HCT116 (cell line): ENCODE data around the gene PRKAG2. TPM values are rescaled to one million over a fixed set of nuclear protein-coding genes. Genes with fewer than 3 reads are reported as not detected.

Experiments used
- ATAC-seq: fragments of 200-7000 bp; cut with Tn5 transposase; 2 replicates; pipeline ENCODE4 v1.9.1; 2020; ENCODE audit warnings: mild to moderate bottlenecking, moderate library complexity
- BruUV-seq: library from RNA; stranded (reverse); fragments of 400-500 nt; replicated peaks from 2 replicates; lab custom pipeline; 2021; lab: Mats Ljungman, UMichigan
- CTCF ChIA-PET: fragments of 300-600 bp; sonication (Branson Sonifier 250); formaldehyde crosslinking; loops from one replicate; lab custom pipeline; 2021; ENCODE audit warnings: antibody characterized with exemption; lab: Charles Lee
- POLR2A ChIA-PET: fragments of 300-600, 350-600 bp; sonication (Branson Sonifier 250); formaldehyde crosslinking; loops from one replicate; lab custom pipeline; 2021; ENCODE audit warnings: antibody characterized with exemption; lab: Charles Lee
- RAD21 ChIA-PET, 2 experiments: fragments of 300-600 bp; sonication (Branson Sonifier 250); formaldehyde crosslinking; loops; one replicate each; lab custom pipeline; 2023; ENCODE audit warnings: low total read pairs in 2 of 2; ENCODE audit not compliant: uncharacterized antibody in 2 of 2, unreplicated experiment in 2 of 2, low non-redundant PET in 1 of 2; lab: Charles Lee
- DNase-seq: peaks from one replicate; pipeline ENCODE4 v3.0.0-alpha.2; 2010; ENCODE audit warnings: low read depth, low spot score
- H2AFZ ChIP-seq: fragments of 200-600 bp; shearing (Covaris generic), sonication (generic); 2 replicates; pipeline ENCODE4 v1.6.1; 2017; ENCODE audit warnings: low read depth, mixed run types, mixed read lengths, antibody characterized with exemption, low read length; ENCODE audit not compliant: poor library complexity, severe bottlenecking
- H3K27ac ChIP-seq: 2 replicates; pipeline ENCODE4 v1.5.1; 2012; ENCODE audit warnings: low read depth, low read length
- H3K27me3 ChIP-seq: fragments of 200-600 bp; sonication (generic); 2 replicates; pipeline ENCODE4 v1.6.1; 2016; ENCODE audit warnings: mixed run types, low read length, mixed read lengths; ENCODE audit not compliant: insufficient read depth
- H3K36me3 ChIP-seq, 2 experiments: fragments of 200-500 bp in 1 of 2; fragments of 200-600 bp in 1 of 2; sonication (Bioruptor generic) in 1 of 2; sonication (generic) in 1 of 2; 2 replicates each; pipeline versions ENCODE4 v1.5.1 to v1.6.1; 2014 to 2016; ENCODE audit warnings: low read length in 2 of 2, inconsistent platforms in 1 of 2, mixed read lengths in 1 of 2, mixed run types in 1 of 2; ENCODE audit not compliant: insufficient read depth in 2 of 2, control insufficient read depth in 1 of 2
- H3K4me1 ChIP-seq, 2 experiments: fragments of 200-600 bp in 1 of 2; sonication (generic) in 1 of 2; 2 replicates each; pipeline versions ENCODE4 v1.5.1 to v1.6.1; 2012 to 2017; ENCODE audit warnings: low read length in 2 of 2, inconsistent platforms in 1 of 2, mild to moderate bottlenecking in 1 of 2, mixed read lengths in 1 of 2, mixed run types in 1 of 2, moderate library complexity in 1 of 2; ENCODE audit not compliant: insufficient read depth in 2 of 2, control insufficient read depth in 1 of 2
- H3K4me2 ChIP-seq: fragments of 200-600 bp; sonication (generic); 2 replicates; pipeline ENCODE4 v1.6.1; 2017; ENCODE audit warnings: mixed run types, low read length, mixed read lengths
- H3K4me3 ChIP-seq, 2 experiments: fragments of 200-600 bp in 1 of 2; sonication (generic) in 1 of 2; replicated peaks in 1 of 2; 2 replicates each; pipeline ENCODE4 v1.5.1; 2011 to 2016; ENCODE audit warnings: low read length in 2 of 2, control low read depth in 1 of 2, low read depth in 1 of 2, mild to moderate bottlenecking in 1 of 2, mixed read lengths in 1 of 2, mixed run types in 1 of 2
- H3K79me2 ChIP-seq: fragments of 200-600 bp; sonication (generic); 2 replicates; pipeline ENCODE4 v1.6.1; 2017; ENCODE audit warnings: mild to moderate bottlenecking, mixed run types, low read length, moderate library complexity, mixed read lengths; ENCODE audit not compliant: insufficient read depth
- H3K9ac ChIP-seq: fragments of 200-600 bp; sonication (generic); 2 replicates; pipeline ENCODE4 v1.6.1; 2016; ENCODE audit warnings: low read length, mixed read lengths
- H3K9me2 ChIP-seq: fragments of 200-600 bp; sonication (generic), shearing (Covaris generic); 2 replicates; pipeline ENCODE4 v1.6.1; 2017; ENCODE audit warnings: mixed run types, mild to moderate bottlenecking, moderate library complexity; ENCODE audit not compliant: insufficient read depth
- H3K9me3 ChIP-seq, 2 experiments: fragments of 200-500 bp in 1 of 2; fragments of 200-600 bp in 1 of 2; sonication (Bioruptor generic) in 1 of 2; sonication (generic) in 1 of 2; 2 replicates each; pipeline ENCODE4 v1.6.1; 2014 to 2017; ENCODE audit warnings: low read length in 2 of 2, mixed read lengths in 2 of 2, inconsistent platforms in 1 of 2, low read depth in 1 of 2, mild to moderate bottlenecking in 1 of 2, mixed run types in 1 of 2, moderate library complexity in 1 of 2; ENCODE audit not compliant: control insufficient read depth in 1 of 2, insufficient read depth in 1 of 2
- H4K20me1 ChIP-seq: fragments of 200-600 bp; sonication (generic), shearing (Covaris generic); 2 replicates; pipeline ENCODE4 v1.6.1; 2017; ENCODE audit warnings: mixed run types, mild to moderate bottlenecking, moderate library complexity; ENCODE audit not compliant: insufficient read depth
- CBX3 ChIP-seq: IDR thresholded peaks from 2 replicates; pipeline ENCODE4 v1.6.1; 2012; ENCODE audit warnings: low read depth
- CEBPB ChIP-seq: IDR thresholded peaks from 2 replicates; pipeline ENCODE4 v1.6.1; 2012; ENCODE audit warnings: low read depth
- EGR1 ChIP-seq: IDR thresholded peaks from 2 replicates; pipeline ENCODE4 v1.6.1; 2012; ENCODE audit warnings: low read depth
- ELF1 ChIP-seq: IDR thresholded peaks from 2 replicates; pipeline ENCODE4 v1.6.1; 2012; ENCODE audit warnings: low read depth, borderline replicate concordance
- EZH2 ChIP-seq: fragments of 200-600 bp; sonication (generic); IDR thresholded peaks from 2 replicates; pipeline ENCODE4 v1.6.1; 2017; ENCODE audit warnings: antibody characterized with exemption, mixed run types
- EZH2phosphoT487 ChIP-seq: fragments of 200-600 bp; IDR thresholded peaks from 2 replicates; pipeline ENCODE4 v1.6.1; 2018; ENCODE audit warnings: antibody characterized with exemption, borderline replicate concordance
- FOSL1 ChIP-seq: IDR thresholded peaks from 2 replicates; pipeline ENCODE4 v1.6.1; 2012; ENCODE audit warnings: low read depth
- POLR2A ChIP-seq: IDR thresholded peaks from 2 replicates; pipeline ENCODE4 v1.7.0; 2011; ENCODE audit warnings: borderline replicate concordance; ENCODE audit not compliant: insufficient read depth, insufficient read length; ENCODE audit errors: extremely low read depth
- POLR2AphosphoS5 ChIP-seq: IDR thresholded peaks from 2 replicates; pipeline ENCODE4 v1.6.1; 2011; ENCODE audit warnings: mild to moderate bottlenecking, low read depth, low read length, moderate library complexity
- RAD21 ChIP-seq: IDR thresholded peaks from 2 replicates; pipeline ENCODE4 v1.6.1; 2012; ENCODE audit warnings: low read depth, mild to moderate bottlenecking
- SIN3A ChIP-seq: IDR thresholded peaks from 2 replicates; pipeline ENCODE4 v1.6.1; 2012; ENCODE audit warnings: low read depth
- SP1 ChIP-seq: IDR thresholded peaks from 2 replicates; pipeline ENCODE4 v1.6.1; 2012; ENCODE audit warnings: low read depth
- SRF ChIP-seq: IDR thresholded peaks from 2 replicates; pipeline ENCODE4 v1.6.1; 2012; ENCODE audit warnings: low read depth
- TCF7L2 ChIP-seq: IDR thresholded peaks from 2 replicates; pipeline ENCODE4 v1.7.0; 2011; ENCODE audit warnings: borderline replicate concordance, inconsistent platforms; ENCODE audit not compliant: insufficient read depth, insufficient read length; ENCODE audit errors: extremely low read depth
- YY1 ChIP-seq: IDR thresholded peaks from 2 replicates; pipeline ENCODE4 v1.6.1; 2011; ENCODE audit warnings: low read length, low read depth, moderate library complexity, mild to moderate bottlenecking; ENCODE audit not compliant: insufficient replicate concordance; ENCODE audit errors: extremely low read depth
- ZFX ChIP-seq: fragments of 450-650 bp; IDR thresholded peaks from 2 replicates; pipeline ENCODE4 v1.6.1; 2017
- ZNF274 ChIP-seq: fragments of 200-500 bp; sonication (Bioruptor generic); IDR thresholded peaks from 2 replicates; pipeline ENCODE4 v1.6.1; 2014; ENCODE audit warnings: mild to moderate bottlenecking, low read depth, low read length, inconsistent platforms
- intact Hi-C: fragments of 100-400 bp; cut with micrococcal nuclease; formaldehyde crosslinking; loops from 2 replicates; pipeline ENCODE4 v1.10.0; 2022
- total RNA-seq: library from RNA; stranded (reverse); gene quantifications from one replicate; pipeline ENCODE4 v1.2.1, GENCODE V29; 2021; ENCODE audit not compliant: unreplicated experiment
- TF ChIP-seq, protein P1 (sequence below), 3 experiments: fragments of 200-600 bp in 1 of 3; sonication (generic) in 1 of 3; IDR thresholded peaks in 2 of 3; conservative IDR thresholded peaks in 1 of 3; 2 replicates each; pipeline ENCODE4 v1.5.1; 2012 to 2017; ENCODE audit warnings: low read depth in 2 of 3, low read length in 2 of 3, antibody characterized with exemption in 1 of 3, borderline replicate concordance in 1 of 3, control low read depth in 1 of 3, mild to moderate bottlenecking in 1 of 3, mixed read lengths in 1 of 3, mixed run types in 1 of 3, moderate library complexity in 1 of 3; ENCODE audit not compliant: insufficient read depth in 1 of 3
- TF ChIP-seq, protein P2 (sequence below): IDR thresholded peaks from 2 replicates; pipeline ENCODE4 v1.6.1; 2011; ENCODE audit warnings: mild to moderate bottlenecking, low read length, moderate library complexity; ENCODE audit not compliant: insufficient replicate concordance; ENCODE audit errors: extremely low read depth
- TF ChIP-seq, protein P3 (sequence below): IDR thresholded peaks from 2 replicates; pipeline ENCODE4 v1.6.1; 2012

PRKAG2 gene
- total RNA-seq, 1 experiment from 2014 or later: 23.6 TPM

DNA sequence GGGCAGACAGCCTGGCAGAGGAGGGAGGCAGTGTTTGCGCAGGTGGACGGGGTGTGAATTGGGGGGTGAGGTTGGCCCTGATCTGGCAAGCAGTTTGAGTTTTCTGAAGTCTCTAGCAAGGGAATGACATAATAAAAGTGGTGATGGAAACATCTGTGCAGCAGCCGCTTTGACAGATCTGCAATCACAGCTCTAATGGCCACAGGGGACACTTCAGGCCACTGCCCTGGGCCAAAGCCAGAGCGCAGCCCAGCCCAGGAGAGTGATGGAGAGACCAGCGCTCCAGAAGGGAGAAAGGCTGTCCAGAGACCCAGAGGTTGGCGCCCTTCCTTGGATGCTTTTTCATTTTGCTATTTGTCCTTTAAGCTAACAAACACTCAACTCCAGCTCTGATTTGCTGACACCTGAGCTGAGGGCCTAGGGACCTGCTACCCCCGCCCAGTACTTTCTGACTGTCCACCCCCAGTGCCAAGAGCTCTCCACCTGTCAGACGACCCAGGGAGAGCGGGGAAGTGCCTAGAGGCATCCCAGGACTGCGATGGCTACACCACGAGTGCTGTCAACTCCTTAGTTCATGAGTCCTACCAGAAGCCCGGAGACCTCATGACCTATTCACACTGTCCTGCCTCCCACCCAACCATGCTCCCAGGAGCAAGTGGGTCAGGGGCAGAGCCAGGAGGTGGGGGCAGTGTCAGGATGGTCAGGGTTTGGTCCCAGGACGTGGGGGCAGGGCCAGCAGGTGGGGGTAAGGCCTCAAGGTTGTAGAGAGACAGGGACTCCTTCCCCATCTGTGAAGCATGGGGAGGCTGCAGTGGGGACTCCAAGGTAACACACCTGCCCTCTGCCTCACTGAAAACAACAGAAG, 112.6 kb downstream of the PRKAG2 start (continued):
- TF ChIP-seq CEBPB: no peak
- TF ChIP-seq FOSL1: no peak
- no peak for TF ChIP-seq EGR1
- no peak for TF ChIP-seq EZH2
- TF ChIP-seq, protein P1, sequence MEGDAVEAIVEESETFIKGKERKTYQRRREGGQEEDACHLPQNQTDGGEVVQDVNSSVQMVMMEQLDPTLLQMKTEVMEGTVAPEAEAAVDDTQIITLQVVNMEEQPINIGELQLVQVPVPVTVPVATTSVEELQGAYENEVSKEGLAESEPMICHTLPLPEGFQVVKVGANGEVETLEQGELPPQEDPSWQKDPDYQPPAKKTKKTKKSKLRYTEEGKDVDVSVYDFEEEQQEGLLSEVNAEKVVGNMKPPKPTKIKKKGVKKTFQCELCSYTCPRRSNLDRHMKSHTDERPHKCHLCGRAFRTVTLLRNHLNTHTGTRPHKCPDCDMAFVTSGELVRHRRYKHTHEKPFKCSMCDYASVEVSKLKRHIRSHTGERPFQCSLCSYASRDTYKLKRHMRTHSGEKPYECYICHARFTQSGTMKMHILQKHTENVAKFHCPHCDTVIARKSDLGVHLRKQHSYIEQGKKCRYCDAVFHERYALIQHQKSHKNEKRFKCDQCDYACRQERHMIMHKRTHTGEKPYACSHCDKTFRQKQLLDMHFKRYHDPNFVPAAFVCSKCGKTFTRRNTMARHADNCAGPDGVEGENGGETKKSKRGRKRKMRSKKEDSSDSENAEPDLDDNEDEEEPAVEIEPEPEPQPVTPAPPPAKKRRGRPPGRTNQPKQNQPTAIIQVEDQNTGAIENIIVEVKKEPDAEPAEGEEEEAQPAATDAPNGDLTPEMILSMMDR (IDR thresholded peaks at IDR 0.05 in 2 of 3, conservative IDR thresholded peaks at IDR 0.05 in 1 of 3; ENCODE audit: borderline replicate concordance in 1 of 3, insufficient read depth in 1 of 3, low read depth in 2 of 3, low read length in 2 of 3): no peak
- no peak for TF ChIP-seq TCF7L2

DNA sequence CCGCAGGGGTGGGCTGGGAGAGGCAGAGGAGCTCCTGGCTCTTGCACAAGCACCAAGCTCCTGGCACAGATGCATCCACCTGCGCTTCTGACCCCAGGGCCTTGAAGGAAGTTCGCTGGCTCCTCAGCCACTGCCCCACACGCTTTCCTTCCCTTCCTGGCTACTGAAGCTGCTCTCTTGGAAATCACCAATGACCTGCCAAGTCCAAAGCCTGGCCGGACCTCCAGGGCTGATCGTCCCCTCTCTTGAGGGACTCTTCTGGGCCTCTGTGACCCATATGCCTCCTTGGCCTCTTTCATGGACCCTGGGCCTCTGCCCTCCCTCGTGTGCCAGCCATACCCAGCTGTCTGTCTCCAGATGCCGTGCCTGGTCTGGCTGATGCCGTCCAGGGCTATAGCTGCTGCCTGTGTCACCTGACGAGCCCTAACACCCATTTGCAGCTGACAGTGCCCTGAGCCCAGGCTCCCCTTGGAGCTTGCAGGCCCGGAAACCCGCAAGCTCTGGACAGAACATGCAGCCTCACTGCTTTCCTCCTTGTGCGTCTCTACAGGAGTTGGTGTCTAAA, 113.4 kb downstream of the PRKAG2 start:
- POLR2A ChIA-PET: no interaction called here
- DNase-seq: no peak
- Histone ChIP-seq H3K79me2 (no peaks in the 10 kb centered on the region), H2AFZ (no peak overlapping the region), H3K4me2 (no peak overlapping the region), H3K4me1 (peaks cover 3 to 17% of the 10 kb centered on the region in 2 experiments; a peak in 2 of 4 replicates), H3K27ac (no peak overlapping the region), H3K9me3 (no peaks in the 10 kb centered on the region), H4K20me1 (no peaks in the 10 kb centered on the region), H3K9ac (no peak overlapping the region), H3K9me2 (no peaks in the 10 kb centered on the region), H3K27me3 (no peaks in the 10 kb centered on the region), H3K36me3 (no peaks in the 10 kb centered on the region), H3K4me3 (no peak overlapping the region)
- no peak for ATAC-seq
- CTCF ChIA-PET: no interaction called here
- RAD21 ChIA-PET: no interaction called here
- intact Hi-C loops: no loop called here
- BruUV-seq: no TSS peak
- no peak for TF ChIP-seq FOSL1
- TF ChIP-seq CBX3: no peak
- TF ChIP-seq RAD21: no peak
- no peak for TF ChIP-seq YY1
- TF ChIP-seq EZH2phosphoT487: no peak
- TF ChIP-seq SIN3A: no peak
- TF ChIP-seq, protein P2, sequence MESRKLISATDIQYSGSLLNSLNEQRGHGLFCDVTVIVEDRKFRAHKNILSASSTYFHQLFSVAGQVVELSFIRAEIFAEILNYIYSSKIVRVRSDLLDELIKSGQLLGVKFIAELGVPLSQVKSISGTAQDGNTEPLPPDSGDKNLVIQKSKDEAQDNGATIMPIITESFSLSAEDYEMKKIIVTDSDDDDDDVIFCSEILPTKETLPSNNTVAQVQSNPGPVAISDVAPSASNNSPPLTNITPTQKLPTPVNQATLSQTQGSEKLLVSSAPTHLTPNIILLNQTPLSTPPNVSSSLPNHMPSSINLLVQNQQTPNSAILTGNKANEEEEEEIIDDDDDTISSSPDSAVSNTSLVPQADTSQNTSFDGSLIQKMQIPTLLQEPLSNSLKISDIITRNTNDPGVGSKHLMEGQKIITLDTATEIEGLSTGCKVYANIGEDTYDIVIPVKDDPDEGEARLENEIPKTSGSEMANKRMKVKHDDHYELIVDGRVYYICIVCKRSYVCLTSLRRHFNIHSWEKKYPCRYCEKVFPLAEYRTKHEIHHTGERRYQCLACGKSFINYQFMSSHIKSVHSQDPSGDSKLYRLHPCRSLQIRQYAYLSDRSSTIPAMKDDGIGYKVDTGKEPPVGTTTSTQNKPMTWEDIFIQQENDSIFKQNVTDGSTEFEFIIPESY: no peak
- TF ChIP-seq, protein P3, sequence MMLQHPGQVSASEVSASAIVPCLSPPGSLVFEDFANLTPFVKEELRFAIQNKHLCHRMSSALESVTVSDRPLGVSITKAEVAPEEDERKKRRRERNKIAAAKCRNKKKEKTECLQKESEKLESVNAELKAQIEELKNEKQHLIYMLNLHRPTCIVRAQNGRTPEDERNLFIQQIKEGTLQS: no peak
- no peak for TF ChIP-seq SP1
- no peak for TF ChIP-seq ELF1
- no peak for TF ChIP-seq EZH2
- no peak for TF ChIP-seq POLR2A
- TF ChIP-seq POLR2AphosphoS5: no peak
- TF ChIP-seq TCF7L2: no peak
- TF ChIP-seq CEBPB: no peak
- no peak for TF ChIP-seq ZFX
- no peak for TF ChIP-seq ZNF274
- no peak for TF ChIP-seq SRF
